HG02870 (cell line): ENCODE data around the gene CFAP74.

ENCODE experiments used
- ATAC-seq: cut with Tn5 transposase; IDR thresholded peaks from one replicate; pipeline ENCODE4 v1.9.1; 2021; ENCODE audit warnings: mild to moderate bottlenecking, moderate library complexity; ENCODE audit not compliant: unreplicated experiment

The CFAP74 gene, protein sequence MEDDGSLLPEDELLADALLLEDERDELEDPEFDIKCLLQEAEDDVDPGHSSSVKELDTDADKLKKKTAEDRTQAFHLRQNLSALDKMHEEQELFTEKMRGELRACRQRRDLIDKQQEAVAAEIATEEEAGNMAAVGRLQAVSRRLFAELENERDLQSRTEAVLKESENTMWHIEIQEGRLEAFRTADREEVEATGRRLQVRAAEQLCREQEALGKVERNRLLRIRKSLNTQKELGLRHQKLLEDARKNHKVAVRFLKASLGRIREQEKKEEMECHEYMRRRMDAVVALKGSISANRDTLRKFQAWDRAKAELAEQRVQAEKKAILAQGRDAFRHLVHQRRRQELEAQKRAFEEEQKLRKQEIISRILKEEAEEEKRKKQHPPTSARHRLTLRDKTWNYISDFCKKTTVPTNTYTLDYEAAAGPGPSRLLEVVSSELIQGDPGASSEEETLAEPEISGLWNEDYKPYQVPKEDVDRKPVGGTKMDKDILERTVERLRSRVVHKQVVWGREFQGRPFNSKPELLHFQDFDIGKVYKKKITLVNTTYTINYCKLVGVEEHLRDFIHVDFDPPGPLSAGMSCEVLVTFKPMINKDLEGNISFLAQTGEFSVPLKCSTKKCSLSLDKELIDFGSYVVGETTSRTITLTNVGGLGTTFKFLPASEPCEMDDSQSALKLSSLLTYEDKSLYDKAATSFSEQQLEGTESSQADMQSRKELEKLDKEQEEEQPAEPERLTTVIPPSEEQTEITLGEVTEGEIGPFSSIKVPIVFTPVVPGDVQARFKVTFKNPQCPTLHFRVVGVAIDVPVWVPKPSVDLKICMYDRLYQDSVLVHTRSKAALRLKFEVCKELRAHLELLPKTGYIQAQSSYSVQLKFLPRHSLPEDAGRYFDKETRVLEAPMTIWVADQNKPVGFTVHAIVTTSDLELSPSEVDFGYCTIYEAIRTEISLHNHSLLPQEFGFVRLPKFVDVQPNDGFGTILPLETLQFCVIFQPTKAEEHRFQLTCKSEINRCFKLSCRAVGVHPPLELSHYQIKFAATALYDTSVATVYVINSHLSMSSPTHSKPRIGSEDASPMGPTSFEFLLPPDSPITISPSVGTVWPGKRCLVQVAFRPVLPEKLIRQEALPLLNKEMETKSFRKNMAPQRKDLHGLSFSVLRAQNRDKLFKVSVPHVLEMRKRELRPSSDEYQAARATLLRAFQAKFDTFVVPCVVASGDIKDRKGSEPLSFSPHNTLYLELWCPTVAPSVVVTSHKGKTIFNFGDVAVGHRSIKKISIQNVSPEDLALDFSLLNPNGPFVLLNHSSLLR (N-terminal part only)

DNA sequence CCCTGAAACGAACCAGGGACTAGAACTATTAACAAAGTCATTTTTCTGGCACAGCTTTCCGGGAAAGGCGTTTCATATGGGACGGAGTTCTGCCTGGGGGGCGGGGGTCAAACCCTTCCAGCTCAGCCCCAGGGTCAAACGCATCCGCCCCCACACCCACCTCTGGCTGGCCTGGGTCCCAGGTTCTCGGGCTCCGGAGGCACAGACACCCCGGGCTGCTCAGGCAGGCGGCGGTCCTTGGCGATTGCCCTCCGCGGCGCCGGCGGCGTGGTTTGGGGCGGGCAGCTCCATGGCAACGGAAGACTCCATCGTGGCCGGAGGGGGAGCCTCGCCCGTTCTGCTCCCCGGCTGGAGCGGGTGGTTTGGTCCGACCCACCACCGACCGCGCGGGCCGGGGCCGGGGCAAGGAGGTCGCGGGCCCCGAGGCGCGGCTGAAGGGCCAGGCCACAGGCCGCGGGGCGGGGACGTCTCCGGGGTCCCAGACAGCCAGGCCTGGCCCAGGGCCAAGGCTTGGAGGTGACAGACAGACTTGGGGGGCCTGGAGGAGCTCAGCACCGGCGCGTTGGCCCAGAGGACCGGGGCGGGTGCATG lies at the start of gene CFAP74:
Gene CFAP74 (minus strand): TSS at position 246 of the 591 bp plus-strand sequence. CDS start 12,830 bp downstream, outside the sequence.
- no peak for ATAC-seq

DNA sequence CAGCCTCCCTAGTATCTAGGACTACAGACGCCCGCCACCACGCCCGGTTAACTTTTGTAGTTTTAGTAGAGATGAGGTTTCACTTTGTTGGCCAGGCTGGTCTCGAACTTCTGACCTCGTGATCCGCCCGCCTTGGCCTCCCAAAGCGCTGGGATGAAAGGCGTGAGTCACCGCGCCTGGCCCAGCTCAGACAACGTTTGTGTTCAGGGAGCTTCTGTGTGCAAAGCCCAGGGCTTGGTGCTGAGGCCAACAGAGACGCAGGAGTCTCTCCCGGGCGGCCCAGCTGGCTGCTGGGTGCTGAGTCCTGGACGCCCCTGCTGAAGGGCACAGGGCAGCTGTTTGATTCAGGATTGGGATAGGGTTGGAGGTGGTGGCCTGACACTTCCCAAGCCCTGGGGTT lies 49.6 kb upstream of the CFAP74 start:
- no peak for ATAC-seq

DNA sequence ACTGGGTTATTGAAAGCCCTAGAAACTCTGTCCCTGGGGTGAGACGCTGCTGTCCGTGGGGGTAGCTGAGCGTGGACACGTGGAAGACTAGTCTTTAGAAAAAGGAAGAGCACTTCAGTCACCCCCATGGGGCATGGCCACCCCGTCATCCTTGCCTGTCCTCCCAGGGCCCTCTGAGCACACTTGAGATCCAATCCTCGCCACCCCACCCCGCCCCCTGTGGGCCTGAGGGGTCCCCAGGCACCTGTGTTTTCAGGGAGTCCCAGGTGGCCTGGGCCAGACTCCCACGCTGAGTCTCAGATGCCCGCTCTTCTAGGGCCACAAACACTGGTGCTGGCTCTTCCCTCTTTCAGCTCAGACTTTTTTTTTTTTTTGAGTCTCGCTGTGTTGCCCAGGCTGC lies 49.2 kb upstream of the CFAP74 start:
- ATAC-seq, result no peak

DNA sequence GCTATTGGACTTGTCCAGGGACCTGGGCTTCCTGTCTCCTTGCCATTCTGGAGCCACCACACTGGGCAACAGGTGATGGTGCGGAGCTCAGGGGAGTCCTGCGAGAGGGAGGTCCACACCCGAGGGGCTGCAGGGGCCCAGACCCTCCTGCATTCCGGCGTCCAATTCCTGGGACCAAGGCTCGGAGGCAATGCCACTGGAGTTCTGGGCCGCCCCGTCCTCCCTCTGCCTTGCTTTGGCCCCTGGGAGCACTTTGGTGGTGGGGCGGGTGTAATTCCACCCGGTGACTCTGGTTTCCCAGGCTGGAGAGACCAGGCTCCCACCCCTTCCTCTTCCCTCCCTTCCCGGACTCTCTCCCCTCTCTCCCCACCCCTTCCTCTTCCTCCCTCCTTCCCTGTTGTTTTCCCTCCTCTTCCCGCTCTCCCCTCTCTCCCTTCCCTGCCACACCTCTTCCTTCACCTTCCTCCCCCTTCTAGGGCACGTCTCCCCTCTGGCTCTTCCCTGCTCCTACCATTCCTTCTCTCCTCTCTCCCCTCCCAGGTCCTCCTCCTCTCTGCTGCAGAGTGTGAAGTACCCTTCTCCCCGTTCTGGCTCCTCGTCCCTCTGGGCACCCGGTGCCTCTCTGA lies 48.6 kb upstream of the CFAP74 start:
- ATAC-seq, result no peak

DNA sequence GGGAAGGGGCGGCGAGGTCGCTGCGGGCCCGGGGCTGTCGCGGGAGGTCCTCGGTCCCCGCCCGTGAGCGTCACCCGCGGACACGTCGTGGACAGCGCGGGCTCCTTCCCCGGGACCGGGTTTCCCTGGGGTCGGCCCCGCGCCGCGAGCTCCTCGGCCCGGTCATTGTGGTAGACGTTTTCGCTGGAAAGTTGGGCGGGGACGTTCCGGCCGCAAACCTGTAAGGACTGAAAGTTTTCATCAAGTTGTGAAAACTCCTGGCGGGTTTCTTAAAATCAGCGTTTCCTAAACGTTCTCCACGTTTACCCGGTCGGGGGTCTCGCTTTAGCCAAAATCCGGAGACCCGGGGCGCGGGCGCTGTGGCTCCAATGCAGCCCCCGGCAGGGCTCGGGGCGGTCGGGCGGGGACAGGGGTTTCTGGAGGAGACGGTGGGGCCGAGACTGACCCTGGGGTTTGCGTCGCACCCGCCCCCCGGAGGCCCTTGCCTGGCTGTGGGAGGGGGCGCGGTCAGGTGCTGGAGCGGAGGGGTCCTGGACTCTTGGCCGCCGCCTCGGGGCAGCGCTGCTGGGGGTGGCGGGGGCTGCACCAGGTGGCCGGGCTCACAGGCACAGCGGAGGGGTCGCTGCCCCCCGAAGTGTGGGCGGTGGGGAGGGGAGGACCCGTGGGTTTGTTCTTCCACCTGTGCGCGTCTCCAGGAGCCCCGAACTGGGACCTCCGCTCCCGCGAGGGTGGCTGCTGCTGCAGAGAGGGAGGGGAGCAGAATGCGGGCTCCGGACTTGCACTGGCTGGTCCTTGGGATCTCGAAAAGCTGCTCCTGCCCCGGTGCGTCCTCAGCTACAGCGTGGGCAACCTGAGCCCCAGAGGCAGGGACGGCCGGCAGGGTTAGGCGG lies 47.5 kb upstream of the CFAP74 start:
- ATAC-seq, result no peak

DNA sequence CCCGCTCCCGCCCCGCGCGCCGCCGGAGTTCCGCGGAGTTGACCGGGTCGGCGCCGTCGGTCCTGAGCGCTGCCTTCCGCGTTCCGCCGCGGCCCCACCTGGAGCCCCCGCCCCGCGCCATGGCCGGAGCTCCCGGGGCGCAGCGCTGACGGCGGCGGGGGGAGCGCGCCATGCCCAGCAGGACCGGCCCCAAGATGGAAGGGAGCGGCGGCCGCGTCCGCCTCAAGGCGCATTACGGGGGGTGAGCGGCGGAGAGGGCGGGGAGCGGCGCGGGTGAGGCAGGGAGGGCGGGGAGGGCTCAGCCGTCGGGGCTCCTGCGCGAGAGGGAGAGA lies 46.8 kb upstream of the CFAP74 start:
- no peak for ATAC-seq

DNA sequence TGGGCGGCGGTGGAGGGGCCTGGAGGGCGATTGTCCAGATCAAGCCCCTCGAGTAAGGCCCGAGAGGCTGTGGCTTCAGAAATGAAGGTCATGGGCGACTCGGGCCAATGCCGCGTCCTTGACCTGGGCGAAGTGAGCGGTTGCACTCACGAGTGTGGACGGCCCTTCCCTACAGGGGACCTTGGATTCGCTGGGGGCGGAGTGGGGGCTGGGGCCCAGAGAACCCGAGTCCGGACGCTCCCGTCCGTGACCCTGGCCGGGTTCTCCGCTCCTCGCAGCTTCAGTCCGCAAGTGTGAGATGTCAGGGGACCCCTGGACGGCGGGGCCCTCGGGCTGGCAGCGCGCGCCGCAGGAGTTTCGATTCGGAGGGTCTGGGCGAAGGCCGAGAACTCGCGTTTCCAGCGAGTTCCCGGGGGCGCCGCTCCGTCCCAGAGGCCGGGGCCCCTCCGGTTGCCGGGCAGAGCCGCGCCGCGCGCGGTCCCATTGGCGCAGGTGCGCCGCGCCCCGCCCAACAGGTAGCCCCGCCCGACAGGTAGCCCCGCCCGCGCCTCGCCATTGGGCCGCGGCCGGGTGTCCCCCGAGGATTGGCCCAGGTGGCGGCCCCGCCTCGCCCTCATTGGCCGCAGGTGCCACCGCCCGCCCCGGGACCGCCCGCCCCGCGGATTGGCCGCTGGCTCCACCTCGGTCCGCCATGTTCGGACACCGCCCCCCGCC lies 46.3 kb upstream of the CFAP74 start, which contains the start of gene PRKCZ:
Gene PRKCZ (plus strand): TSS at position 694 of the 714 bp plus-strand sequence. CDS start 220 bp downstream, outside the sequence.
- peak; percentile 61 for ATAC-seq

DNA sequence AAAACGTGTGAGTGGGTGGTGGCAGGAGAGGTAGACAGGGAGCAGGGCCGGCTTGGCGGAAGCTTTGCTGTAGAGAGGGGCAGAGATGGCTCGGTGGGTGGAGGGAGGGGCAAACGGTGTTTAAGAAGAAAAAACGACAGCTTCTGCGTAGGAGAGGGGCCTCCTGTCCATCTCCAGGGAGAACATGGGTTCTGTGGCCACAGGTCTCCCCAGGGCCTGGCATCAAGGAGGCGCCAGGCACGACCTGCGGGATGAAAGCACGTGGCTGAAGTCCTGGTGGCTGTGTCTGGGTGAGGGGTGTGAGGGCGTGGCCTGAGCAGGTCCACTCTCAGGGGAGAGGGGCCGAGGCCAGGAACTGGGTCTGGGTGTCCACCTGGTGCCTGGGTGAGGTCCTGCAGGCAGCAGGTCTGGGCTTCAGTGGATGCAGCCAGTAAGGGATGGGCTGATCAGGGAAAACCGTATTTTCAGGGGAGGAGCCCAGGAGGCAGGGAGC lies 45.7 kb upstream of the CFAP74 start:
- ATAC-seq, result no peak

DNA sequence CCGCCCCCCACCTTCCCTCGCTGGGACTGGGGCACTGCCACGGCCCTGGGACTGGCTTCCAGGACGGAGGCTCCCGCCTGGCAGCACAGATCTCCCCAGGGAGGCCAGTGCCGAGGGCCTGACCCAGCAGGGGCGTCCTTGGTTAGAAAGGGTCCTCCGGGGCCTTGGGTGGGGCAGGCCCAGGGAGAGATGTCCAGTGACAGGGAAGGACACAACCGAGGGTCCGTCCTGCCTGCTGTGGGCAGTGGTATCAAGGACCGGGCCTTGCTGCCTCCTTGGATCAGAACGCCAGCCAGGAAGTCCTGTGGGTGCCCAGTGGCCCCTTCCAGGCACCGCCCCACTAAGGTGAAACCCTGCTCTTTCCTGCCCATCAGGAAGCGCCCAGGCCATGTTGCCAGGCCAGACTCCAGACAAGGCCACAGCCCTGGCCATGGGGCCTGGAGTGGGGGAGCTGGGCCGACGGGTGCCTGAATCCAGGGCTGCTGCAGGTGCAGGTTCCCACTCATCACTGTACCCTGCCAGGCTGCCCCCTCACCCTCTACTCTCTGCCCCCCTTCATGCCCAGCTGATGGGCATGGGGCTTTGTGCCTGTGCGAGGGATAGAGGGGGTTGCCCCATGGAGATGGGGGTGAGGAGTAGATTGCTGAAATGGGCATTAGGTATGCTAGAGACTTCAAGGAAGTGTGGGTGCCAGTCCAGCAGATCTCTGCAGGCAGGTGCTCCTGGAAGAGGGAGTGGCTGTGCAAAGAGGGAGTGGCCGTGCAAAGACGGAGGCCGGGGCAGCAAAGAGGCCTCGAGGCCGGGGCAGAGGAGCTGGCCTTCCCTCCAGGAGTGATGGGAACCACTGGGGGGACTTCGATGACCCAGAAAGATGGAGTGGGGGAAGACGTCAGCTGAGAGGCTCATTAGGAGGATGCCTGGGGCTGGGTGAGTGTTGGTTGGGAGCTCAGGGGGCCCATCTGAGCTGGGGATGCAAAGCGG lies 44.5 kb upstream of the CFAP74 start:
- no peak for ATAC-seq

DNA sequence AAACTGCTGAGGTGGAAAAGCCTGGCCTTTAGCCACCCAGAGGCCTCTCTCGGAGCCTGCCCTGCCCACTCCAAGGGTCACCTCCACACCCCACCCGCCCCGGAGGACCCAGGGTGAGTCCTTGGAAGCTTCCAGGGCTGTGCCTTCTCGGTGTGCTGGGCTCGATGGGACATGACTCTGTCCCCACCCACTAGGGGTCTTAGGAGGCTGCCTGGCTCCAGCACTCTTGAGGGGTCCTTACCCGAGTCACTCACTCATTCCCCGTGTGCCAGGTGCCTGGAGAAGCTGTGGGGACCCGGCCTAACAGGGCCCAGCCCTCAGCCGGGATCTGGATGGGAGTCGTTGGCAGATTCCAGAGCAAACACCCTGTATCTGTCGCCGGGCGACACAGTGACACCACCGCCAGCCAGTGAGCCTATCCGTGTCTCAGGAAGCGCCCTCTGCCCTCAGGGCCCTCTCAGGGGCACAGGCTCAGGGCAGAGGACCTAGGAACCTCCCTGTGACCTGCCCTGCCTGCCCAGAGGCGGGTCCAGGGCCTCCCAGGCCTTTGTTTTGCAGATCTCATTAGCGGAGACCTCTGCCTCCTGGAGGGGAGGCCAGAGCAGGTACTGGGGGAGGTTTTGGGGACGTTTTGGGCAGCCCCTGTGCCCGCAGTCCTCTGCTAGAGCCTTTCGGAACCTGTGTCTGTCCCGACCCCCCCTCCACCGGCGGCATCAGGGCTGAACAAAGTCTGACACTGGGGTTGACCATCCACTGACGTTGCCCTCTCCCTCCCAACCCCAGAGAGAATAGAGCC lies 43.6 kb upstream of the CFAP74 start:
- ATAC-seq, result no peak

DNA sequence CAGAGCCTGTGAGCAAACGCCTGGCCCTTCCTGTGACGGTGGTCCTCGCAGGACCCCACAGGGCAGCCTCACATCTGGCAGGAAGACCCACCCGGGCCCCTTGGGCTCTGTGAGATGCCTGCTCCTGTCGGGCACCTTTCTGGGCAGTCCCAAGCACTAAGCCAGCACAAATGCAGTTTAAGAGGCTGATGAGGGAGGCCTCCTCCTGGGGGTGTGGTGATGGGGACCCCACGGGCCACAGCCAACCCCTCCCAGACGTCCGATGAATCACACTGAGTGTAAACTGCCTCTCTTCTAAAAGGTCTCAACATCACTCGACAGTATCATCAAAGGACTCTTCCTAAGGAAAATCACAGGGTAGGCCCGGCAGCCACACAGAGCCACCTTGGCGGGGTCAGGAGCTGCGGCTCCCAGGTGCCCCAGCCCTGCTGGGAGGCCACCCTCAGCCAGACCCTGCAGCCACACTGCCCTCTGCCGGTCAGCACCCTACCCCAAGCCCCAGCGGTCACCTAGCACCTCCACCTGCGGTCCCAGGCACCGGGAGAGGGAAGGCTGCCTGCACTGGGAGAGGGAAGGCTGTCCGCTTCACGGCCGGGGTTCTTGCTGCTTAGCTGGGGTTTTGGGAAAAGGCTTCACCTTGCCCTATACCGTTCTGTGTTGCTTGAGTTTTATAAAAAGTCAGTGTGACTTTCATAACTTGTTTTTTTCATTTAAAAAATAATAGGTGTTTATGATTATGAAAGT lies 42.8 kb upstream of the CFAP74 start:
- no peak for ATAC-seq

DNA sequence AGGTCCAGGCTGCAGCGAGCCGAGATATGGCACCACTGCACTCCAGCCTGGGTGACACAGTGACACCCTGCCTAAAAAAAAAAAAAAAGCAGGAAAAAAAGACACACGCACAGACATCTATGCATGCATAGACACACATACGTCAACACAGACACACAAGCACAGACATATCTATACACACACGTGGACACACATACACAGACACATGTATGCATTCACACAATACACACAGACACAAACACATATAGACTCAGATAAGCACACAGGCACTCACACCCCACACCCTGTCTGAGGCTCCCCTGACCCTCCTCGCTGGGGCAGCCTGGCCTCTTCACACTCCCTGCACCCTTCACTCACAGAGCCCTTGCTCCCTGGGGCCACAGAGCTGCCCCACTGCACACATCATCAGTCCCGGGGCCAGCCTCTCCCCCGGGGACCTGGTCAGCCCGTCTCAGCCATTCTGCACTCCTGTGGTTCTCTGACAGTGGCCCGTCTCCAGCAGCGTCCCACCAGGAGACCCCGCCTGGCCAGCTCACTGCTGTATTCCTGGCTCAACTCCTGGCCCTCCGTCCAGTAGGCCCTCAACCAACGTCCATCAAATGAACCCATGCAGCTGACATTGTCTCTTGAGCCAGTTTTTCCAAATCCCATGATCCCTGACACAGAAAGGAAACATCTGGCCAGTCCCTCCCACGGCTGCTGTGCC lies 42.0 kb upstream of the CFAP74 start:
- no peak for ATAC-seq

DNA sequence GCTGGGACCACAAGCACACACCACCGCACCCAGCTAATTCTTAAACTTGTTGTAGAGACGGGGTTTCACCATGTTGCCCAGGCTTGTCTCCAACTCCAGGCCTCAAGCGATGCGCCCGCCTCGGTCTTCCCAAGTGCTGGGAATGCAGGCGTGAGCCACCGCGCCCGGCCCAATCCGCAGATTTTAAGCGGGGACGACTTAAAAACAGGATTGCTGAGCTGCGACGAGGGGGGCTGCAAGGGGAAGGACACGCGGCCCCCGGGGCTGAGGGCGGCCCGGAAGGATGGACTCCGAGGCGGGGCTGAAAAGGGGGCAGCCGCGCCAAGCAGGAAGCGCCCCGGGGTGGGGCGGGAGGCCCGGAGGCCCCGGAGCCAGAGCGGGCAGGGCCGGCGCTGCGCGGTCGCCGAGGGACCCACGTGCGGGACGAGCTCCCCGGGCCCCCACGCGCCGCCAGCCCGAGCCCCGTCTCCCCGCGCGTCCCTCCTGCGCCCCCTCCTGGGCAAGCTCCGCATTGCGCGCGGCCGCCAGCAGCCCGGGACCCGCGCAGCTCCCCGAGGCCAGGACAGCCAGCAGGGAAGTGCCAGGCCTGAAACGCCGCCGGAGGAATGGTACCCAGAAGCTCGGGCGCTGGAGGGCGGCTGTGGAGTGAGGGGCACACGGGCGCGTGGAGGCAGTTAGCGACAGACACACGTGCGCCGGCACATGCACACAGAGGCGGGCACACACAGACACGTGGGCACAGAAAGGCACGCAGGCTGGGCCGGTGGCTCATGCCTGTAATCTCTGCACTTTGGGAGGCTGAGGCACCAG lies 41.1 kb upstream of the CFAP74 start:
- no peak for ATAC-seq

DNA sequence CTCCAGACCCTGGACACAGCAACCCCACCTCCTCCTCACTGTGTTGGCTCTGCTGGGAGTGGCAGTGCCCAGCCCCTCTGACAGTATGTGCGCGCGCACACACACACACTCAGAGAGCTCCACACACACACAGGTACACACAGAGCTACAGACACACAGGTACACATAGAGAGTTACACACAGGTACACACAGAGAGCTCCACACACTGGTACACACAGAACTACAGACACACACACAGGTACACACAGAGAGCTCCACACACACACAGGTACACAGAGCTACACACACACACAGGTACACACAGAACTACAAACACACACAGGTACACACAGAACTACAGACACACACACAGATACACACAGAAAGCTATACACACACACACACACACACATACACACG lies 40.3 kb upstream of the CFAP74 start:
- ATAC-seq, result no peak
